ENCODE results near the gene HTR2A. TPM values are rescaled to one million over a fixed set of nuclear protein-coding genes. Genes with fewer than 3 reads are reported as not detected.

Gene HTR2A
- polyA plus RNA-seq, 1 donor from 2014 or later = 0.20 TPM

DNA sequence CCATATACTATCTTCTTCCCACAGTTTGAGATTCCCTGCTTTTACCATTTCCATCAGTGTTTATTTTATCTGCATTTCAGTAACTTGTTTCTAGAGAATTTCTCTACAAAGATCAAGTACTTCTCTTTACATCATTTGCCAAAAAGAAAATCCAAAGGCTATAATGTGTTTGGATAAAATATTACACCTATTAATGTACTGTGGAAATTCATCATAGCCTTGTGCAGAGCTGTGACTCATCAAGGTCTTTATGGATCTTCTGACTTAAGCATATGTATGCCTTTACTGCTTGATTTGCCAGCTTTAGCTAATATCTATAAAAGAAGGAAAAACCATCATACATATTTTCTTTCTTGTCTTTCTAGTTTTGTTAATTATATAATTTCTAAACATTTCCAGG lies 9.6 kb upstream of the HTR2A start:
- Histone ChIP-seq H3K36me3 (ENCODE audit: insufficient read depth, low read length) (no peaks in the 10 kb centered on the region), H3K9me3 (ENCODE audit: low read length) (no peaks in the 10 kb centered on the region), H3F3A (ENCODE audit: insufficient read depth, low read length, poor library complexity, severe bottlenecking) (no peaks in the 10 kb centered on the region), H4K20me1 (ENCODE audit: insufficient read depth) (no peaks in the 10 kb centered on the region), H3K79me2 (replicated peaks; ENCODE audit: insufficient read depth, low read length) (no peaks in the 10 kb centered on the region), H3K9ac (ENCODE audit: low read length) (no peak overlapping the region), H3K27ac (ENCODE audit: low read length) (no peak overlapping the region), H3K4me2 (ENCODE audit: low read length) (no peak overlapping the region), H3K4me3 (ENCODE audit: low read length) (no peak overlapping the region), H3K9me2 (ENCODE audit: insufficient read depth, low read length) (no peaks in the 10 kb centered on the region), H2AFZ (ENCODE audit: low read depth, low read length) (no peak overlapping the region), H3K27me3 (ENCODE audit: insufficient read depth, low read depth, low read length) (no peaks in the 10 kb centered on the region)
- TF ChIP-seq MXI1 (conservative IDR thresholded peaks at IDR 0.05; ENCODE audit: poor library complexity, severe bottlenecking) (no peak), TAF1 (IDR thresholded peaks at IDR 0.05; ENCODE audit: low read depth) (no peak), EZH2 (IDR thresholded peaks at IDR 0.05; ENCODE audit: borderline replicate concordance, insufficient read depth, low read length, poor library complexity, severe bottlenecking) (no peak), CTCF (IDR thresholded peaks at IDR 0.05; ENCODE audit: poor library complexity, severe bottlenecking) (no peak), POLR2AphosphoS5 (IDR thresholded peaks at IDR 0.05) (no peak), REST (IDR thresholded peaks at IDR 0.05; ENCODE audit: borderline replicate concordance) (no peak), EP300 (conservative IDR thresholded peaks at IDR 0.05; ENCODE audit: poor library complexity, severe bottlenecking) (no peak), RAD21 (conservative IDR thresholded peaks at IDR 0.05) (no peak), SMC3 (conservative IDR thresholded peaks at IDR 0.05; ENCODE audit: poor library complexity) (no peak)

GRCh38 chr13:46905249-46905648 lies 8.4 kb upstream of the HTR2A start:
- H3F3A ChIP-seq (ENCODE audit: insufficient read depth, low read length, poor library complexity, severe bottlenecking) = no peaks in the 10 kb centered on the region
- H3K9me2 ChIP-seq (ENCODE audit: insufficient read depth, low read length) = no peaks in the 10 kb centered on the region
- no peaks in the 10 kb centered on the region for H3K36me3 ChIP-seq (ENCODE audit: insufficient read depth, low read length)
- no peak overlapping the region for H3K4me3 ChIP-seq (ENCODE audit: low read length)
- H3K4me2 ChIP-seq (ENCODE audit: low read length) = no peak overlapping the region
- no peak overlapping the region for H3K9ac ChIP-seq (ENCODE audit: low read length)
- H3K79me2 ChIP-seq (replicated peaks; ENCODE audit: insufficient read depth, low read length) = no peaks in the 10 kb centered on the region
- no peak overlapping the region for H3K27ac ChIP-seq (ENCODE audit: low read length)
- no peaks in the 10 kb centered on the region for H3K9me3 ChIP-seq (ENCODE audit: low read length)
- no peaks in the 10 kb centered on the region for H3K27me3 ChIP-seq (ENCODE audit: insufficient read depth, low read depth, low read length)
- no peak overlapping the region for H2AFZ ChIP-seq (ENCODE audit: low read depth, low read length)
- TF ChIP-seq EZH2 (IDR thresholded peaks at IDR 0.05; ENCODE audit: borderline replicate concordance, insufficient read depth, low read length, poor library complexity, severe bottlenecking) = no peak
- no peak for TF ChIP-seq CTCF (IDR thresholded peaks at IDR 0.05; ENCODE audit: poor library complexity, severe bottlenecking)
- no peak for TF ChIP-seq POLR2AphosphoS5 (IDR thresholded peaks at IDR 0.05)
- no peak for TF ChIP-seq SMC3 (conservative IDR thresholded peaks at IDR 0.05; ENCODE audit: poor library complexity)
- TF ChIP-seq REST (IDR thresholded peaks at IDR 0.05; ENCODE audit: borderline replicate concordance) = no peak
- TF ChIP-seq MXI1 (conservative IDR thresholded peaks at IDR 0.05; ENCODE audit: poor library complexity, severe bottlenecking) = no peak
- no peak for TF ChIP-seq TAF1 (IDR thresholded peaks at IDR 0.05; ENCODE audit: low read depth)
- no peak for TF ChIP-seq RAD21 (conservative IDR thresholded peaks at IDR 0.05)
- no peak for TF ChIP-seq EP300 (conservative IDR thresholded peaks at IDR 0.05; ENCODE audit: poor library complexity, severe bottlenecking)
- H4K20me1 ChIP-seq (ENCODE audit: insufficient read depth) = no peaks in the 10 kb centered on the region
